HG03095 (cell line): ENCODE data around the gene EGR4.

Source experiments
- ATAC-seq: cut with Tn5 transposase; IDR thresholded peaks from one replicate; pipeline ENCODE4 v1.9.1; 2021; ENCODE audit warnings: moderate library complexity; ENCODE audit not compliant: unreplicated experiment

The EGR4 gene

GRCh38 chr2:73290049-73290839 is 3.1 kb downstream of the EGR4 start:
- ATAC-seq = no peak

- no peak for ATAC-seq
Observed at GRCh38 chr2:73289304-73289703, 4.0 kb downstream of the EGR4 start.

GRCh38 chr2:73286134-73286655 is 7.2 kb downstream of the EGR4 start:
- ATAC-seq = no peak

- peak; percentile 56 for ATAC-seq
Observed at GRCh38 chr2:73285159-73285739, 8.1 kb downstream of the EGR4 start.

GRCh38 chr2:73284296-73285158 is 8.8 kb downstream of the EGR4 start, which contains the start of gene FBXO41:
Gene FBXO41, minus strand, starts transcription at chr2:73284478. Its CDS starts 14,848 bp downstream, at chr2:73269630.
- ATAC-seq = peak; percentile 75

- peak; percentile 13 for ATAC-seq
Observed at GRCh38 chr2:73283545-73284295, 9.6 kb downstream of the EGR4 start.

- ATAC-seq = no peak
Observed at GRCh38 chr2:73282924-73283544, 10.3 kb downstream of the EGR4 start.

- ATAC-seq = no peak
Observed at GRCh38 chr2:73281244-73281643, 12.1 kb downstream of the EGR4 start.

- ATAC-seq = no peak
Observed at GRCh38 chr2:73279852-73280251, 13.5 kb downstream of the EGR4 start.

GRCh38 chr2:73272270-73272669 is 21.1 kb downstream of the EGR4 start:
- ATAC-seq = no peak

- ATAC-seq = no peak
Observed at GRCh38 chr2:73269686-73270465, 23.5 kb downstream of the EGR4 start.

- peak; percentile 81 for ATAC-seq
Observed at GRCh38 chr2:73268830-73269685, 24.3 kb downstream of the EGR4 start.

GRCh38 chr2:73268366-73268829 is 24.9 kb downstream of the EGR4 start:
- no peak for ATAC-seq

GRCh38 chr2:73267008-73267407 is 26.3 kb downstream of the EGR4 start:
- ATAC-seq = no peak

- no peak for ATAC-seq
Observed at GRCh38 chr2:73266061-73266901, 27.1 kb downstream of the EGR4 start.

GRCh38 chr2:73265298-73266060 is 27.9 kb downstream of the EGR4 start:
- ATAC-seq = no peak

GRCh38 chr2:73264783-73265182 is 28.6 kb downstream of the EGR4 start:
- ATAC-seq = no peak
